SK-N-SH treated with all-trans-retinoic acid at 6 μM for 48 hours (cell line): ENCODE data around the gene RBFOX2.

Source experiments
- BACH2 ChIP-seq: fragments of 250-450 bp; sonication (Bioruptor Pico); IDR thresholded peaks from 2 replicates; pipeline ENCODE4 v1.9.0; 2021; ENCODE audit warnings: mild to moderate bottlenecking, borderline replicate concordance
- ISL1 ChIP-seq: fragments of 250-450 bp; sonication (Bioruptor Pico); IDR thresholded peaks from 2 replicates; pipeline ENCODE4 v2.1.2; 2022; ENCODE audit warnings: mild to moderate bottlenecking, moderate library complexity
- RARB ChIP-seq: fragments of 250-450 bp; sonication (Bioruptor Pico); IDR thresholded peaks from 2 replicates; pipeline ENCODE4 v1.8.0; 2021; ENCODE audit warnings: mild to moderate bottlenecking, moderate library complexity
- ZFP30 ChIP-seq: fragments of 450-650 bp; formaldehyde crosslinking; IDR thresholded peaks from 2 replicates; pipeline ENCODE4 v1.5.0; 2022; ENCODE audit warnings: mild to moderate bottlenecking, moderate library complexity
- ZNF565 ChIP-seq: fragments of 450-650 bp; formaldehyde crosslinking; conservative IDR thresholded peaks from 2 replicates; pipeline ENCODE4 v1.5.0; 2020; ENCODE audit warnings: low read depth, mild to moderate bottlenecking, moderate library complexity
- ZNF70 ChIP-seq: fragments of 450-650 bp; formaldehyde crosslinking; IDR thresholded peaks from 2 replicates; pipeline ENCODE4 v1.5.0; 2020; ENCODE audit warnings: mild to moderate bottlenecking, moderate library complexity
- ZNF8 ChIP-seq: fragments of 450-650 bp; formaldehyde crosslinking; IDR thresholded peaks from 2 replicates; pipeline ENCODE4 v1.5.0; 2020; ENCODE audit warnings: mild to moderate bottlenecking, moderate library complexity
- TF ChIP-seq, protein P1 (sequence below): fragments of 250-450 bp; sonication (Bioruptor Pico); IDR thresholded peaks from 2 replicates; pipeline ENCODE4 v1.8.0; 2020; ENCODE audit warnings: mild to moderate bottlenecking, moderate library complexity, borderline replicate concordance

DNA sequence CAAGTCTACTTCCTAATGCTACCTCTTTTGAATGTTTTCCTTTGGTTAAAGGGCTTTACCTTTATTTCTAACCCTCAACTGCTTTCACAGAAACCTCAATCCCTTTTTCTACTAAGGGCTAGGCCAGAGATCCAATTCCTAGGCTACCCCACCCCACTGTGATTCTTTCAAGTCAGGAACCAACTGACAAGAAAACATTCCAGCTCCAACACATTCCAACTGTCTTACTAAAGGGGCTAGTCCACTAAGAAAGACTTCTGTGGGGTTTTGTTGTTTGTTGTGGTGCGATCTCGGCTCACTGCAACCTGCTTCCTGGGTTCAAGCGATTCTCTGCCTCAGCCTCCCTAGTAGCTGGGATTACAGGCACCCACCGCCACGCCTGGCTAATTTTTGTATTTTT lies 159.7 kb downstream of the RBFOX2 start:
- TF ChIP-seq ZNF565 (CRISPR knock-in tag) = no peak
- no peak for TF ChIP-seq BACH2
- no peak for TF ChIP-seq ISL1 (CRISPR knock-in tag)
- TF ChIP-seq ZNF70 (CRISPR knock-in tag) = no peak
- TF ChIP-seq, protein P1, sequence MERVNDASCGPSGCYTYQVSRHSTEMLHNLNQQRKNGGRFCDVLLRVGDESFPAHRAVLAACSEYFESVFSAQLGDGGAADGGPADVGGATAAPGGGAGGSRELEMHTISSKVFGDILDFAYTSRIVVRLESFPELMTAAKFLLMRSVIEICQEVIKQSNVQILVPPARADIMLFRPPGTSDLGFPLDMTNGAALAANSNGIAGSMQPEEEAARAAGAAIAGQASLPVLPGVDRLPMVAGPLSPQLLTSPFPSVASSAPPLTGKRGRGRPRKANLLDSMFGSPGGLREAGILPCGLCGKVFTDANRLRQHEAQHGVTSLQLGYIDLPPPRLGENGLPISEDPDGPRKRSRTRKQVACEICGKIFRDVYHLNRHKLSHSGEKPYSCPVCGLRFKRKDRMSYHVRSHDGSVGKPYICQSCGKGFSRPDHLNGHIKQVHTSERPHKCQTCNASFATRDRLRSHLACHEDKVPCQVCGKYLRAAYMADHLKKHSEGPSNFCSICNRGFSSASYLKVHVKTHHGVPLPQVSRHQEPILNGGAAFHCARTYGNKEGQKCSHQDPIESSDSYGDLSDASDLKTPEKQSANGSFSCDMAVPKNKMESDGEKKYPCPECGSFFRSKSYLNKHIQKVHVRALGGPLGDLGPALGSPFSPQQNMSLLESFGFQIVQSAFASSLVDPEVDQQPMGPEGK (CRISPR knock-in tag) = no peak
- no peak for TF ChIP-seq RARB
- TF ChIP-seq ZFP30 (CRISPR knock-in tag) = no peak
- TF ChIP-seq ZNF8 (CRISPR knock-in tag) = no peak
